Endothelial cell of umbilical vein (primary cell): Measurements from ENCODE around the gene CTTNBP2NL. TPM values are rescaled to one million over a fixed set of nuclear protein-coding genes. Genes with fewer than 3 reads are reported as not detected.

Source experiments
- BruUV-seq: library from RNA; stranded (reverse); fragments of 400-500 nt; replicated peaks from 2 replicates; lab custom pipeline; 2021; lab: Mats Ljungman, UMichigan
- CTCF ChIA-PET: fragments of 300-600, 350-600 bp; sonication (Branson Sonifier 250); formaldehyde crosslinking; loops from one replicate; lab custom pipeline; 2021; ENCODE audit warnings: antibody characterized with exemption, inconsistent platforms; lab: Charles Lee
- POLR2A ChIA-PET: fragments of 300-600, 350-600 bp; sonication (Branson Sonifier 250); formaldehyde crosslinking; loops from one replicate; lab custom pipeline; 2021; ENCODE audit warnings: antibody characterized with exemption, inconsistent platforms; lab: Charles Lee
- DNase-seq: peaks from one replicate; pipeline ENCODE4 v3.0.0-alpha.2; 2011; ENCODE audit warnings: low read depth, low spot score
- FAIRE-seq: peaks from 2 replicates; lab custom pipeline; 2011; peaks lifted over from hg19 to GRCh38; lab: Jason Lieb, UNC
- H2AFZ ChIP-seq: 2 replicates; pipeline ENCODE4 v1.6.0; 2012; ENCODE audit warnings: low read depth, low read length, control low read depth, inconsistent platforms
- H3K27ac ChIP-seq: 2 replicates; pipeline ENCODE4 v1.5.1; 2011; ENCODE audit warnings: low read depth, mild to moderate bottlenecking, control low read depth, low read length, moderate library complexity; ENCODE audit not compliant: insufficient read depth
- H3K27me3 ChIP-seq, 2 experiments: 2 replicates each; pipeline versions ENCODE4 v1.6.0 to v1.6.1; 2011; ENCODE audit warnings: low read length in 2 of 2, mixed read lengths in 1 of 2; ENCODE audit not compliant: control insufficient read depth in 2 of 2, insufficient read depth in 2 of 2
- H3K36me3 ChIP-seq, 2 experiments: 2 replicates in 1 of 2; 3 replicates in 1 of 2; pipeline ENCODE4 v1.5.1; 2011; ENCODE audit warnings: low read length in 2 of 2, mild to moderate bottlenecking in 1 of 2, moderate library complexity in 1 of 2; ENCODE audit not compliant: control insufficient read depth in 2 of 2, insufficient read depth in 2 of 2; ENCODE audit errors: extremely low read depth in 1 of 2
- H3K4me1 ChIP-seq: 3 replicates; pipeline ENCODE4 v1.5.1; 2011; ENCODE audit warnings: mild to moderate bottlenecking, low read length; ENCODE audit not compliant: control insufficient read depth, insufficient read depth; ENCODE audit errors: extremely low read depth
- H3K4me2 ChIP-seq: 2 replicates; pipeline ENCODE4 v1.6.1; 2011; ENCODE audit warnings: low read length, control low read depth, mixed read lengths; ENCODE audit not compliant: insufficient read depth
- H3K4me3 ChIP-seq, 3 experiments: fragments of 200-600 bp in 1 of 3; sonication (generic), shearing (Covaris generic) in 1 of 3; replicated peaks in 1 of 3; 2 replicates each; pipeline ENCODE4 v1.5.1; 2011 to 2016; ENCODE audit warnings: control low read depth in 3 of 3, low read length in 3 of 3, mild to moderate bottlenecking in 2 of 3, inconsistent platforms in 1 of 3, low read depth in 1 of 3, moderate library complexity in 1 of 3; ENCODE audit not compliant: insufficient read depth in 1 of 3
- H3K79me2 ChIP-seq: 2 replicates; pipeline ENCODE4 v1.6.0; 2012; ENCODE audit warnings: low read length, inconsistent platforms; ENCODE audit not compliant: control insufficient read depth, insufficient read depth
- H3K9ac ChIP-seq: replicated peaks from 2 replicates; pipeline ENCODE3; 2011; ENCODE audit warnings: low read length, control low read depth; ENCODE audit not compliant: insufficient read depth; ENCODE audit errors: extremely low read depth
- H3K9me1 ChIP-seq: replicated peaks from 3 replicates; pipeline ENCODE4 v1.6.0; 2011; ENCODE audit warnings: mild to moderate bottlenecking, low read length; ENCODE audit not compliant: control insufficient read depth, insufficient read depth; ENCODE audit errors: extremely low read depth
- H3K9me3 ChIP-seq: replicated peaks from 2 replicates; pipeline ENCODE4 v1.5.1; 2012; ENCODE audit warnings: low read length, inconsistent platforms; ENCODE audit not compliant: control insufficient read depth, insufficient read depth
- H4K20me1 ChIP-seq: replicated peaks from 2 replicates; pipeline ENCODE3; 2011; ENCODE audit warnings: mild to moderate bottlenecking, low read length; ENCODE audit not compliant: control insufficient read depth, insufficient read depth; ENCODE audit errors: extremely low read depth
- EZH2 ChIP-seq: IDR thresholded peaks from 2 replicates; pipeline ENCODE4 v1.6.1; 2012; ENCODE audit warnings: borderline replicate concordance, low read depth, mild to moderate bottlenecking, moderate library complexity, low read length, inconsistent platforms; ENCODE audit not compliant: severe bottlenecking
- FOS ChIP-seq: IDR thresholded peaks from 2 replicates; pipeline ENCODE4 v1.6.1; 2011; ENCODE audit warnings: mild to moderate bottlenecking, low read length, moderate library complexity, borderline replicate concordance; ENCODE audit not compliant: insufficient read depth
- GATA2 ChIP-seq: IDR thresholded peaks from 2 replicates; pipeline ENCODE4 v1.7.0; 2011; ENCODE audit warnings: low read depth, mild to moderate bottlenecking, moderate library complexity, mixed read lengths, low read length; ENCODE audit not compliant: insufficient read length, insufficient read depth
- JUN ChIP-seq: IDR thresholded peaks from 2 replicates; pipeline ENCODE4 v1.6.1; 2011; ENCODE audit warnings: borderline replicate concordance, low read depth; ENCODE audit not compliant: insufficient read length, insufficient read depth
- MYC ChIP-seq: IDR thresholded peaks from one replicate; pipeline ENCODE4 v1.6.1; 2011; ENCODE audit warnings: mild to moderate bottlenecking, low read depth, low read length
- POLR2A ChIP-seq: IDR thresholded peaks from 2 replicates; pipeline ENCODE4 v1.6.1; 2012; ENCODE audit warnings: low read depth, mild to moderate bottlenecking, control low read depth, low read length
- POLR2AphosphoS5 ChIP-seq: IDR thresholded peaks from 2 replicates; pipeline ENCODE4 v1.6.1; 2012; ENCODE audit warnings: low read depth, mild to moderate bottlenecking, control low read depth, low read length, moderate library complexity; ENCODE audit not compliant: insufficient read depth
- dilution Hi-C: fragments of 300-500 bp; cut with MboI; formaldehyde crosslinking; loops from one replicate; pipeline ENCODE4 v1.15.0; 2019; ENCODE audit warnings: low sequenced_read_pairs; ENCODE audit not compliant: extremely low pct_ligation_motif_present
- intact Hi-C: fragments of 100-400 bp; cut with micrococcal nuclease; formaldehyde crosslinking; loops from one replicate; pipeline ENCODE4 v1.10.0; 2022
- polyA plus RNA-seq, 4 experiments: library from polyadenylated mRNA; depleted of rRNA in 3 of 4; stranded (reverse) in 3 of 4; unstranded in 1 of 4; fragments of >200 nt; gene quantifications; 2 replicates each; pipeline versions ENCODE4 v1.2.1 to v1.2.3, GENCODE V29; 2011 to 2012; ENCODE audit warnings: missing spikeins in 1 of 4
- total RNA-seq: library from RNA; stranded (reverse); gene quantifications from 2 replicates; pipeline ENCODE4 v1.2.3, GENCODE V29; 2021
- TF ChIP-seq, protein P1 (sequence below): IDR thresholded peaks from 2 replicates; pipeline ENCODE4 v1.6.1; 2011; ENCODE audit not compliant: insufficient read depth, insufficient read length
- TF ChIP-seq, protein P2 (sequence below), 2 donors: IDR thresholded peaks; 1 replicate in 1 of 2; 2 replicates in 1 of 2; pipeline ENCODE4 v1.5.1; 2011; ENCODE audit warnings: low read length in 2 of 2, mild to moderate bottlenecking in 2 of 2, moderate library complexity in 2 of 2, control low read depth in 1 of 2, inconsistent platforms in 1 of 2, low read depth in 1 of 2; ENCODE audit not compliant: insufficient read depth in 1 of 2; ENCODE audit errors: extremely low read depth in 1 of 2

Gene CTTNBP2NL
- total and polyA plus RNA-seq, 2 donors (not counting 3 experiments of a cell fraction or from before 2014, with no cell fraction given) = 21.5 to 94.4 TPM

DNA sequence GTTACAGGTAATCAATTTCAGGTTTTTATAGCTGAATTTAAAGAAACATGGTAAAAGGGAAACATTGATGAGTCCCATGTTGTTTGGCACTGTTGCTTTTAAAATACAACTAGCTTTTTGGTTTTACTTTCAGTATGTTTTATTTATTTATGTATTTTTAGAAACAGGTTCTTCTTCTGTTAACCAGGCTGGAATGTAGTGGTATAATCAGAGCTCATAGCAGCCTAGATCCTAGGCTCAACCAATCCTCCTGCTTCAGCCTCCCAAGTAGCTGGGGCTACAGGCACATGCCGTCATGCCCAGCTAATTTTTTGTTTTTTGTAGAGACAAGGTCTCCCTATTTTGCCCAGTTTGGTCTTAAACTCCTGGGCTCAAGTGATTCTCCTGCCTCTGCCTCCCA, 50.4 kb downstream of the CTTNBP2NL start:
- Histone ChIP-seq H3K9me3 (no peaks in the 10 kb centered on the region), H2AFZ (no peak overlapping the region), H3K27me3 (no peaks in the 10 kb centered on the region), H3K27ac (no peak overlapping the region), H3K79me2 (peaks cover 71% of the 10 kb centered on the region), H3K9me1 (no peaks in the 10 kb centered on the region), H3K4me2 (no peak overlapping the region), H4K20me1 (no peaks in the 10 kb centered on the region), H3K4me1 (peaks cover 34% of the 10 kb centered on the region), H3K36me3 (peaks cover 0 to 16% of the 10 kb centered on the region in 2 experiments), H3K9ac (no peak overlapping the region), H3K4me3 (no peak overlapping the region)
- dilution Hi-C loops (no loop called here), intact Hi-C loops (no loop called here)
- CTCF ChIA-PET = interaction anchor here (1.6 to 3.9 kb wide), 4 partner anchors 11 to 55 kb away, joined by 3 to 14 read pairs (median 8); no protein-coding TSS in a partner anchor
- POLR2A ChIA-PET = interaction anchor here (0.9 kb wide), 1 partner anchor 15 kb away, joined by 3 read pairs; no protein-coding TSS in a partner anchor
- no peak for DNase-seq
- FAIRE-seq = no peak
- BruUV-seq = no TSS peak
- TF ChIP-seq, protein P1, sequence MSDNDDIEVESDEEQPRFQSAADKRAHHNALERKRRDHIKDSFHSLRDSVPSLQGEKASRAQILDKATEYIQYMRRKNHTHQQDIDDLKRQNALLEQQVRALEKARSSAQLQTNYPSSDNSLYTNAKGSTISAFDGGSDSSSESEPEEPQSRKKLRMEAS = no peak

DNA sequence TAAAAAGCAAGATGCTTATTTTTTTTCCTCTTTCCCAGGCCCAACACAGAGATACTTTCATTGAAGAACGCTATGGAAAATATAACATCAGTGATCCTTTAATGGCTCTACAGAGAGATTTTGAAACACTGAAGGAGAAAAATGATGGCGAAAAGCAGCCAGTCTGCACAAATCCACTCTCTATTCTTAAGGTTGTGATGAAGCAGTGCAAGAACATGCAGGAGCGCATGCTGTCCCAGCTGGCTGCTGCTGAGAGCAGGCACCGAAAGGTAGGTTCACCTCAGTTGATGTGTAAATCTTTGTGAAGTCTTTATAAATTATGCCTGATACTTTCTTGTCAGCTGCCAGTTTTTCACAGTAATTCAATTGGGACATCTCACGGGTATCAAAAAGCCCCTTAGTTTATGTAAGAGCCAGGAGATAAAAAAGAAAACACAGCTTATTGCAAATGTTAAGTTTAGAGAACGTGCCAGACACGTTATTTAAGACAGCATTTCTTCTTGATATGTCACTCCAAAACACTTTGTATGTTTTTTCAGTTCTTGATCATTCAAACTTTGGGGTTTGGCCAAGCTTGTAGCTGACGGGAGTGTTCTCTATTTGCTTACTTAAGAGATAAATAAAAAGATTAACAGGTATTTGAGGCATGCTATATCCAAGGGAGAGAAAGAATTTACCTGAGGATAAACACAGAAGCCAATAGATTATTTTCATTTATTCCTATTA, 53.1 kb downstream of the CTTNBP2NL start:
- POLR2A ChIA-PET = no interaction called here
- BruUV-seq = no TSS peak
- Histone ChIP-seq H4K20me1 (no peaks in the 10 kb centered on the region), H3K27me3 (no peaks in the 10 kb centered on the region), H3K4me3 (no peak overlapping the region), H3K36me3 (peaks cover 7 to 14% of the 10 kb centered on the region in 2 experiments), H3K79me2 (peaks cover 64% of the 10 kb centered on the region), H2AFZ (no peak overlapping the region), H3K4me1 (peaks cover 23% of the 10 kb centered on the region), H3K27ac (no peak overlapping the region), H3K4me2 (no peak overlapping the region), H3K9me1 (no peaks in the 10 kb centered on the region), H3K9ac (no peak overlapping the region), H3K9me3 (no peaks in the 10 kb centered on the region)
- dilution Hi-C loops (no loop called here), intact Hi-C loops (no loop called here)
- TF ChIP-seq JUN (no peak), EZH2 (no peak), MYC (no peak), POLR2AphosphoS5 (no peak), GATA2 (no peak), POLR2A (no peak), FOS (no peak)
- TF ChIP-seq, protein P1 = no peak
- TF ChIP-seq, protein P2, sequence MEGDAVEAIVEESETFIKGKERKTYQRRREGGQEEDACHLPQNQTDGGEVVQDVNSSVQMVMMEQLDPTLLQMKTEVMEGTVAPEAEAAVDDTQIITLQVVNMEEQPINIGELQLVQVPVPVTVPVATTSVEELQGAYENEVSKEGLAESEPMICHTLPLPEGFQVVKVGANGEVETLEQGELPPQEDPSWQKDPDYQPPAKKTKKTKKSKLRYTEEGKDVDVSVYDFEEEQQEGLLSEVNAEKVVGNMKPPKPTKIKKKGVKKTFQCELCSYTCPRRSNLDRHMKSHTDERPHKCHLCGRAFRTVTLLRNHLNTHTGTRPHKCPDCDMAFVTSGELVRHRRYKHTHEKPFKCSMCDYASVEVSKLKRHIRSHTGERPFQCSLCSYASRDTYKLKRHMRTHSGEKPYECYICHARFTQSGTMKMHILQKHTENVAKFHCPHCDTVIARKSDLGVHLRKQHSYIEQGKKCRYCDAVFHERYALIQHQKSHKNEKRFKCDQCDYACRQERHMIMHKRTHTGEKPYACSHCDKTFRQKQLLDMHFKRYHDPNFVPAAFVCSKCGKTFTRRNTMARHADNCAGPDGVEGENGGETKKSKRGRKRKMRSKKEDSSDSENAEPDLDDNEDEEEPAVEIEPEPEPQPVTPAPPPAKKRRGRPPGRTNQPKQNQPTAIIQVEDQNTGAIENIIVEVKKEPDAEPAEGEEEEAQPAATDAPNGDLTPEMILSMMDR (IDR thresholded peaks at IDR 0.05; ENCODE audit: extremely low read depth in 1 of 2, insufficient read depth in 1 of 2, low read depth in 1 of 2, low read length in 2 of 2) = no peak
- FAIRE-seq = no peak
- DNase-seq = no peak
- CTCF ChIA-PET = interaction anchor here (1.4 to 1.6 kb wide), 2 partner anchors 17 to 18 kb away, joined by 3 to 4 read pairs; no protein-coding TSS in a partner anchor
